MV-4-11 (cell line): ENCODE data around the gene DLGAP4.
"Not testable (repeated sequence)": the region's sequence is repeated elsewhere in the genome, so short reads cannot be mapped to it uniquely, and the experiment has no call there.

ENCODE experiments used
- DNase-seq: peaks from one replicate; lab custom pipeline; 2025; lab: John Stamatoyannopoulos, UW

The DLGAP4 gene

GRCh38 chr20:36541227-36541767 is 235.2 kb downstream of the DLGAP4 start, which contains the start of gene MYL9:
Gene MYL9, plus strand, starts transcription at chr20:36541519. Its CDS starts 3,366 bp downstream, at chr20:36544885.
- DNase-seq, result no peak

GRCh38 chr20:36541768-36542488 is 235.8 kb downstream of the DLGAP4 start:
- no peak for DNase-seq

- no peak for DNase-seq
Observed at GRCh38 chr20:36542516-36543183, 236.5 kb downstream of the DLGAP4 start.

GRCh38 chr20:36543184-36544133 is 237.3 kb downstream of the DLGAP4 start:
- DNase-seq, result no peak

GRCh38 chr20:36544134-36545018 is 238.2 kb downstream of the DLGAP4 start:
- no peak for DNase-seq

- no peak for DNase-seq
Observed at GRCh38 chr20:36546111-36546736, 240.1 kb downstream of the DLGAP4 start.

GRCh38 chr20:36547186-36548005 is 241.3 kb downstream of the DLGAP4 start:
- DNase-seq, result no peak

GRCh38 chr20:36548006-36548315 is 241.8 kb downstream of the DLGAP4 start:
- DNase-seq, result no peak

- DNase-seq, result no peak
Observed at GRCh38 chr20:36548704-36549627, 242.8 kb downstream of the DLGAP4 start.

- no peak for DNase-seq
Observed at GRCh38 chr20:36549628-36549941, 243.4 kb downstream of the DLGAP4 start.

- DNase-seq, result no peak
Observed at GRCh38 chr20:36549942-36550789, 244.0 kb downstream of the DLGAP4 start.

GRCh38 chr20:36550790-36551299 is 244.7 kb downstream of the DLGAP4 start:
- DNase-seq, result no peak

GRCh38 chr20:36555248-36555647 is 249.1 kb downstream of the DLGAP4 start:
- DNase-seq, result no peak

GRCh38 chr20:36562724-36563123 is 256.6 kb downstream of the DLGAP4 start:
- DNase-seq, result no peak

- DNase-seq, result no peak
Observed at GRCh38 chr20:36563374-36563773, 257.2 kb downstream of the DLGAP4 start.

- DNase-seq, result not testable (repeated sequence)
Observed at GRCh38 chr20:36564078-36564725, 258.1 kb downstream of the DLGAP4 start.

GRCh38 chr20:36564726-36565121 is 258.6 kb downstream of the DLGAP4 start:
- not testable (repeated sequence) for DNase-seq
